Measurements from ENCODE around the gene TPD52L2. TPM values are rescaled to one million over a fixed set of nuclear protein-coding genes. Genes with fewer than 3 reads are reported as not detected.
"Not testable (repeated sequence)": the region's sequence is repeated elsewhere in the genome, so short reads cannot be mapped to it uniquely, and the experiment has no call there.

Gene TPD52L2
- total RNA-seq, 1 donor from 2014 or later, result 73.8 TPM

GRCh38 chr20:63850689-63851547, 14.2 kb upstream of the TPD52L2 start:
- DNase-seq (ENCODE audit: low spot score in 2 of 2, unreplicated experiment in 2 of 2), result no peak
- H3K27me3 Mint-ChIP-seq (ENCODE audit: low read depth), result peaks cover 2% of the 10 kb centered on the region
- TF ChIP-seq CTCF (IDR thresholded peaks at IDR 0.05; ENCODE audit: unreplicated experiment), result no peak
- no peak overlapping the region for H3K27ac Mint-ChIP-seq
- no peaks in the 10 kb centered on the region for H3K9me3 Mint-ChIP-seq
- H3K36me3 Mint-ChIP-seq, result no peaks in the 10 kb centered on the region
- peaks cover 6% of the 10 kb centered on the region for H3K4me1 Mint-ChIP-seq
- H3K4me3 Mint-ChIP-seq, result no peak overlapping the region

- not testable (repeated sequence) for H3K4me3 Mint-ChIP-seq, H3K36me3 Mint-ChIP-seq
These were observed 13.5 kb upstream of the TPD52L2 start for GRCh38 chr20:63851548-63851943.

GRCh38 chr20:63853733-63854068, 11.4 kb upstream of the TPD52L2 start:
- not testable (repeated sequence) for DNase-seq (ENCODE audit: low spot score in 2 of 2, unreplicated experiment in 2 of 2); H3K27ac Mint-ChIP-seq; H3K9me3 Mint-ChIP-seq; H3K36me3 Mint-ChIP-seq; H3K27me3 Mint-ChIP-seq (ENCODE audit: low read depth); H3K4me3 Mint-ChIP-seq
- H3K4me1 Mint-ChIP-seq, result peaks cover 25% of the 10 kb centered on the region

More at GRCh38 chr20:63851548-63851943, 13.5 kb upstream of the TPD52L2 start:
- not testable (repeated sequence) for H3K4me1 Mint-ChIP-seq; H3K27me3 Mint-ChIP-seq (ENCODE audit: low read depth); H3K9me3 Mint-ChIP-seq; H3K27ac Mint-ChIP-seq; DNase-seq (ENCODE audit: low spot score in 2 of 2, unreplicated experiment in 2 of 2)

GRCh38 chr20:63854069-63854765, 10.9 kb upstream of the TPD52L2 start:
- H3K27me3 Mint-ChIP-seq (ENCODE audit: low read depth), result peaks cover 2% of the 10 kb centered on the region
- no peaks in the 10 kb centered on the region for H3K9me3 Mint-ChIP-seq
- H3K36me3 Mint-ChIP-seq, result no peaks in the 10 kb centered on the region
- DNase-seq (ENCODE audit: low spot score in 2 of 2, unreplicated experiment in 2 of 2), result no peak
- no peak overlapping the region for H3K4me3 Mint-ChIP-seq
- peaks cover 30% of the 10 kb centered on the region for H3K4me1 Mint-ChIP-seq
- no peak overlapping the region for H3K27ac Mint-ChIP-seq
- TF ChIP-seq CTCF (IDR thresholded peaks at IDR 0.05; ENCODE audit: unreplicated experiment), result no peak

- TF ChIP-seq CTCF (IDR thresholded peaks at IDR 0.05; ENCODE audit: unreplicated experiment), result no peak
- Mint-ChIP-seq H3K9me3 (no peaks in the 10 kb centered on the region), H3K4me1 (peaks cover 30% of the 10 kb centered on the region), H3K27me3 (ENCODE audit: low read depth) (peaks cover 2% of the 10 kb centered on the region), H3K27ac (no peak overlapping the region), H3K4me3 (no peak overlapping the region), H3K36me3 (no peaks in the 10 kb centered on the region)
- DNase-seq (ENCODE audit: low spot score in 2 of 2, unreplicated experiment in 2 of 2), result no peak
These were observed 10.2 kb upstream of the TPD52L2 start for GRCh38 chr20:63854766-63855362.

GRCh38 chr20:63855363-63856097, 9.5 kb upstream of the TPD52L2 start:
- H3K4me3 Mint-ChIP-seq, result no peak overlapping the region
- H3K27me3 Mint-ChIP-seq (ENCODE audit: low read depth), result peaks cover 2% of the 10 kb centered on the region
- H3K4me1 Mint-ChIP-seq, result peaks cover 30% of the 10 kb centered on the region
- no peaks in the 10 kb centered on the region for H3K9me3 Mint-ChIP-seq
- no peak for TF ChIP-seq CTCF (IDR thresholded peaks at IDR 0.05; ENCODE audit: unreplicated experiment)
- no peak overlapping the region for H3K27ac Mint-ChIP-seq
- no peaks in the 10 kb centered on the region for H3K36me3 Mint-ChIP-seq
- DNase-seq (ENCODE audit: low spot score in 2 of 2, unreplicated experiment in 2 of 2), result no peak
